ENCODE results near the gene LIMK2.

DNA sequence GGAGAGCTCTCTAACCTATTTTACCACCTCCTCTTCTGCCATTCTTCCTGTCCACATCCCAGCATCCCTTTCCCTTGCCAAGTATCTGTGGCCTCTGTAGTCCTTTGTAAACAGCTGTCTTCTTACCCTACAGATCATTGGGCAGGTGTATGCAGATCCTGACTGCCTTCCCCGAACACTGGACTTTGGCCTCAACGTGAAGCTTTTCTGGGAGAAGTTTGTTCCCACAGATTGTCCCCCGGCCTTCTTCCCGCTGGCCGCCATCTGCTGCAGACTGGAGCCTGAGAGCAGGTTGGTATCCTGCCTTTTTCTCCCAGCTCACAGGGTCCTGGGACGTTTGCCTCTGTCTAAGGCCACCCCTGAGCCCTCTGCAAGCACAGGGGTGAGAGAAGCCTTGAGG lies 62.9 kb downstream of the LIMK2 start:
- TF ChIP-seq, protein P1, sequence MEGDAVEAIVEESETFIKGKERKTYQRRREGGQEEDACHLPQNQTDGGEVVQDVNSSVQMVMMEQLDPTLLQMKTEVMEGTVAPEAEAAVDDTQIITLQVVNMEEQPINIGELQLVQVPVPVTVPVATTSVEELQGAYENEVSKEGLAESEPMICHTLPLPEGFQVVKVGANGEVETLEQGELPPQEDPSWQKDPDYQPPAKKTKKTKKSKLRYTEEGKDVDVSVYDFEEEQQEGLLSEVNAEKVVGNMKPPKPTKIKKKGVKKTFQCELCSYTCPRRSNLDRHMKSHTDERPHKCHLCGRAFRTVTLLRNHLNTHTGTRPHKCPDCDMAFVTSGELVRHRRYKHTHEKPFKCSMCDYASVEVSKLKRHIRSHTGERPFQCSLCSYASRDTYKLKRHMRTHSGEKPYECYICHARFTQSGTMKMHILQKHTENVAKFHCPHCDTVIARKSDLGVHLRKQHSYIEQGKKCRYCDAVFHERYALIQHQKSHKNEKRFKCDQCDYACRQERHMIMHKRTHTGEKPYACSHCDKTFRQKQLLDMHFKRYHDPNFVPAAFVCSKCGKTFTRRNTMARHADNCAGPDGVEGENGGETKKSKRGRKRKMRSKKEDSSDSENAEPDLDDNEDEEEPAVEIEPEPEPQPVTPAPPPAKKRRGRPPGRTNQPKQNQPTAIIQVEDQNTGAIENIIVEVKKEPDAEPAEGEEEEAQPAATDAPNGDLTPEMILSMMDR (IDR thresholded peaks at IDR 0.05; ENCODE audit: low read depth, low read length, missing input control): no peak
- TF ChIP-seq, protein P2, sequence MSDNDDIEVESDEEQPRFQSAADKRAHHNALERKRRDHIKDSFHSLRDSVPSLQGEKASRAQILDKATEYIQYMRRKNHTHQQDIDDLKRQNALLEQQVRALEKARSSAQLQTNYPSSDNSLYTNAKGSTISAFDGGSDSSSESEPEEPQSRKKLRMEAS (IDR thresholded peaks at IDR 0.05): no peak
- no peak for TF ChIP-seq EGR1 (IDR thresholded peaks at IDR 0.05; ENCODE audit: low read depth in 2 of 2)
- no peak for TF ChIP-seq TAF1 (conservative IDR thresholded peaks at IDR 0.05)
- TF ChIP-seq SP1 (IDR thresholded peaks at IDR 0.05): no peak
- TF ChIP-seq FOXA2 (IDR thresholded peaks at IDR 0.05): no peak
- peak in 1 of 2 donors; percentile 33 for TF ChIP-seq HNF4A (conservative IDR thresholded peaks at IDR 0.05)
- TF ChIP-seq, protein P3, sequence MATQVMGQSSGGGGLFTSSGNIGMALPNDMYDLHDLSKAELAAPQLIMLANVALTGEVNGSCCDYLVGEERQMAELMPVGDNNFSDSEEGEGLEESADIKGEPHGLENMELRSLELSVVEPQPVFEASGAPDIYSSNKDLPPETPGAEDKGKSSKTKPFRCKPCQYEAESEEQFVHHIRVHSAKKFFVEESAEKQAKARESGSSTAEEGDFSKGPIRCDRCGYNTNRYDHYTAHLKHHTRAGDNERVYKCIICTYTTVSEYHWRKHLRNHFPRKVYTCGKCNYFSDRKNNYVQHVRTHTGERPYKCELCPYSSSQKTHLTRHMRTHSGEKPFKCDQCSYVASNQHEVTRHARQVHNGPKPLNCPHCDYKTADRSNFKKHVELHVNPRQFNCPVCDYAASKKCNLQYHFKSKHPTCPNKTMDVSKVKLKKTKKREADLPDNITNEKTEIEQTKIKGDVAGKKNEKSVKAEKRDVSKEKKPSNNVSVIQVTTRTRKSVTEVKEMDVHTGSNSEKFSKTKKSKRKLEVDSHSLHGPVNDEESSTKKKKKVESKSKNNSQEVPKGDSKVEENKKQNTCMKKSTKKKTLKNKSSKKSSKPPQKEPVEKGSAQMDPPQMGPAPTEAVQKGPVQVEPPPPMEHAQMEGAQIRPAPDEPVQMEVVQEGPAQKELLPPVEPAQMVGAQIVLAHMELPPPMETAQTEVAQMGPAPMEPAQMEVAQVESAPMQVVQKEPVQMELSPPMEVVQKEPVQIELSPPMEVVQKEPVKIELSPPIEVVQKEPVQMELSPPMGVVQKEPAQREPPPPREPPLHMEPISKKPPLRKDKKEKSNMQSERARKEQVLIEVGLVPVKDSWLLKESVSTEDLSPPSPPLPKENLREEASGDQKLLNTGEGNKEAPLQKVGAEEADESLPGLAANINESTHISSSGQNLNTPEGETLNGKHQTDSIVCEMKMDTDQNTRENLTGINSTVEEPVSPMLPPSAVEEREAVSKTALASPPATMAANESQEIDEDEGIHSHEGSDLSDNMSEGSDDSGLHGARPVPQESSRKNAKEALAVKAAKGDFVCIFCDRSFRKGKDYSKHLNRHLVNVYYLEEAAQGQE (IDR thresholded peaks at IDR 0.05): no peak

Data from liver (tissue), 3 donors.